Gastrocnemius medialis (tissue), 4 donors: Measurements from ENCODE around the gene OR14I1. TPM values are rescaled to one million over a fixed set of nuclear protein-coding genes. Genes with fewer than 3 reads are reported as not detected.

Experiments used
- ATAC-seq, 2 donors: fragments of 150-250 bp; one replicate each; pipeline ENCODE4 v1.9.1; 2016
- DNase-seq, 2 donors: peaks; one replicate each; pipeline ENCODE4 v3.0.0-alpha.2; 2019
- H3K27ac ChIP-seq, 4 donors: fragments of 200-600 bp; sonication (generic); 1 replicate in 1 of 4; 2 replicates in 3 of 4; pipeline ENCODE4 v1.5.1; 2016 to 2018; ENCODE audit warnings: mild to moderate bottlenecking in 2 of 4, moderate library complexity in 1 of 4
- H3K27me3 ChIP-seq, 3 donors: fragments of 200-600 bp; sonication (generic) in 2 of 3; 1 replicate in 1 of 3; 2 replicates in 2 of 3; pipeline versions ENCODE4 v1.5.1 to v1.6.0; 2016 to 2019; ENCODE audit warnings: mild to moderate bottlenecking in 1 of 3, moderate library complexity in 1 of 3
- H3K36me3 ChIP-seq, 2 donors: fragments of 200-600 bp; sonication (generic) in 1 of 2; one replicate each; pipeline ENCODE4 v1.5.1; 2017 to 2018
- H3K4me1 ChIP-seq, 2 donors: fragments of 200-600 bp; sonication (generic) in 1 of 2; one replicate each; pipeline ENCODE4 v1.5.1; 2016 to 2017; ENCODE audit warnings: mild to moderate bottlenecking in 2 of 2
- H3K4me3 ChIP-seq, 4 donors: fragments of 200-600 bp; sonication (generic) in 3 of 4; 1 replicate in 1 of 4; 2 replicates in 3 of 4; pipeline ENCODE4 v1.5.1; 2016 to 2019; ENCODE audit warnings: mild to moderate bottlenecking in 2 of 4
- H3K9me3 ChIP-seq, 3 donors: fragments of 200-600 bp; sonication (generic) in 2 of 3; 1 replicate in 1 of 3; 2 replicates in 2 of 3; pipeline ENCODE4 v1.5.1; 2016 to 2019
- CTCF ChIP-seq, 5 experiments: fragments of 450-650 bp in 3 of 5; fragments of 200-600 bp in 2 of 5; sonication (generic) in 2 of 5; IDR thresholded peaks in 4 of 5; conservative IDR thresholded peaks in 1 of 5; 1 replicate in 4 of 5; 2 replicates in 1 of 5; pipeline ENCODE4 v1.5.1; 2016 to 2019; ENCODE audit warnings: antibody characterized with exemption in 5 of 5, mild to moderate bottlenecking in 3 of 5, moderate library complexity in 3 of 5
- POLR2A ChIP-seq, 2 donors: fragments of 450-650 bp; IDR thresholded peaks; one replicate each; pipeline ENCODE4 v1.6.1; 2017; ENCODE audit warnings: antibody characterized with exemption in 2 of 2, mild to moderate bottlenecking in 2 of 2, moderate library complexity in 2 of 2
- in situ Hi-C, 4 donors: fragments of 200-750 bp; cut with MboI; loops; one replicate each; pipeline versions ENCODE4 v1.15.0 to v1.8.0; 2017; ENCODE audit warnings: low sequenced_read_pairs in 4 of 4
- intact Hi-C: fragments of 100-400 bp; cut with DNase I; formaldehyde crosslinking; loops from one replicate; pipeline ENCODE4 v1.15.1; 2023; ENCODE audit warnings: low total_unique reads
- total RNA-seq, 4 donors: library from RNA; depleted of rRNA; stranded (reverse); fragments of >200 nt; gene quantifications; one replicate each; pipeline versions ENCODE4 v1.1.0 to v1.2.3, GENCODE V29; 2016

The OR14I1 gene
- total RNA-seq, 4 donors from 2014 or later, result not detected

GRCh38 chr1:248730507-248731335 is 28.2 kb upstream of the OR14I1 start:
- intact Hi-C loops (no loop called here), in situ Hi-C loops (no loop called here)
- H3K36me3 ChIP-seq, result no peaks in the 10 kb centered on the region
- H3K9me3 ChIP-seq, result no peaks in the 10 kb centered on the region
- H3K27me3 ChIP-seq, result no peaks in the 10 kb centered on the region
- no peak for ATAC-seq
- H3K27ac ChIP-seq, result no peak overlapping the region
- H3K4me3 ChIP-seq, result no peak overlapping the region
- no peaks in the 10 kb centered on the region for H3K4me1 ChIP-seq
- no peak for DNase-seq
- no peak for TF ChIP-seq CTCF (IDR thresholded peaks at IDR 0.05 in 4 of 5, conservative IDR thresholded peaks at IDR 0.05 in 1 of 5)

GRCh38 chr1:248714248-248714647 is 11.7 kb upstream of the OR14I1 start:
- H3K36me3 ChIP-seq, result no peaks in the 10 kb centered on the region
- no peaks in the 10 kb centered on the region for H3K27me3 ChIP-seq
- intact Hi-C loops (no loop called here), in situ Hi-C loops (no loop called here)
- DNase-seq, result no peak
- no peak for ATAC-seq
- no peak overlapping the region for H3K27ac ChIP-seq
- H3K4me1 ChIP-seq, result no peaks in the 10 kb centered on the region
- H3K9me3 ChIP-seq, result no peaks in the 10 kb centered on the region
- TF ChIP-seq POLR2A (IDR thresholded peaks at IDR 0.05), result no peak
- no peak for TF ChIP-seq CTCF (IDR thresholded peaks at IDR 0.05 in 4 of 5, conservative IDR thresholded peaks at IDR 0.05 in 1 of 5)
- H3K4me3 ChIP-seq, result no peak overlapping the region

- Histone ChIP-seq H3K27me3 (no peaks in the 10 kb centered on the region), H3K36me3 (no peaks in the 10 kb centered on the region), H3K4me1 (no peaks in the 10 kb centered on the region), H3K27ac (no peak overlapping the region), H3K4me3 (no peak overlapping the region), H3K9me3 (no peaks in the 10 kb centered on the region)
- DNase-seq, result no peak
- ATAC-seq, result no peak
- intact Hi-C loops (no loop called here), in situ Hi-C loops (no loop called here)
- no peak for TF ChIP-seq CTCF (IDR thresholded peaks at IDR 0.05 in 4 of 5, conservative IDR thresholded peaks at IDR 0.05 in 1 of 5)
- TF ChIP-seq POLR2A (IDR thresholded peaks at IDR 0.05), result no peak
These were observed 7.8 kb upstream of the OR14I1 start for GRCh38 chr1:248710305-248710900.

- Histone ChIP-seq H3K4me3 (no peak overlapping the region), H3K27ac (no peak overlapping the region), H3K27me3 (no peaks in the 10 kb centered on the region), H3K4me1 (no peaks in the 10 kb centered on the region), H3K36me3 (no peaks in the 10 kb centered on the region), H3K9me3 (no peaks in the 10 kb centered on the region)
- in situ Hi-C loops, result no loop called here
- TF ChIP-seq CTCF (IDR thresholded peaks at IDR 0.05 in 4 of 5, conservative IDR thresholded peaks at IDR 0.05 in 1 of 5) (no peak), POLR2A (IDR thresholded peaks at IDR 0.05) (no peak)
- intact Hi-C loops, result no loop called here
- ATAC-seq (no peak), DNase-seq (no peak)
These were observed 2.0 kb upstream of the OR14I1 start for GRCh38 chr1:248704606-248705005.
